Limb (tissue), 2 donors: Measurements from ENCODE around the gene TTC34.

Experiments
- DNase-seq, 2 donors: peaks; one replicate each; pipeline ENCODE4 v3.0.0-alpha.2; 2016; ENCODE audit errors: extremely low spot score in 2 of 2

Gene TTC34

GRCh38 chr1:2607641-2608091 lies 193.8 kb downstream of the TTC34 start:
- peak in 1 of 2 donors; percentile 16 for DNase-seq

GRCh38 chr1:2606881-2607621 lies 194.4 kb downstream of the TTC34 start:
- DNase-seq: peak in 1 of 2 donors; percentile 34

- DNase-seq: no peak
Observed at GRCh38 chr1:2606396-2606880, 195.1 kb downstream of the TTC34 start.

- no peak for DNase-seq
Observed at GRCh38 chr1:2605509-2606395, 195.7 kb downstream of the TTC34 start.

- no peak for DNase-seq
Observed at GRCh38 chr1:2604844-2605508, 196.5 kb downstream of the TTC34 start.

GRCh38 chr1:2604156-2604843 lies 197.2 kb downstream of the TTC34 start:
- no peak for DNase-seq

- DNase-seq: no peak
Observed at GRCh38 chr1:2603521-2604155, 197.9 kb downstream of the TTC34 start.

- DNase-seq: no peak
Observed at GRCh38 chr1:2602866-2603520, 198.5 kb downstream of the TTC34 start.

- no peak for DNase-seq
Observed at GRCh38 chr1:2602311-2602835, 199.1 kb downstream of the TTC34 start.

- DNase-seq: no peak
Observed at GRCh38 chr1:2601721-2602303, 199.7 kb downstream of the TTC34 start.

- no peak for DNase-seq
Observed at GRCh38 chr1:2598329-2598931, 203.1 kb downstream of the TTC34 start.

- DNase-seq: no peak
Observed at GRCh38 chr1:2597441-2598328, 203.8 kb downstream of the TTC34 start.

- no peak for DNase-seq
Observed at GRCh38 chr1:2596530-2597333, 204.8 kb downstream of the TTC34 start.

- DNase-seq: no peak
Observed at GRCh38 chr1:2595812-2596529, 205.5 kb downstream of the TTC34 start.

- no peak for DNase-seq
Observed at GRCh38 chr1:2595261-2595811, 206.2 kb downstream of the TTC34 start.

- peak in 1 of 2 donors; percentile 32 for DNase-seq
Observed at GRCh38 chr1:2594641-2595131, 206.8 kb downstream of the TTC34 start.
